ENCODE data around the gene WDR54.

The WDR54 gene

GRCh38 chr2:74421221-74421870, at the start of gene WDR54, which contains the start of gene C2orf81:
Gene WDR54, plus strand, starts transcription at chr2:74421730. Its CDS starts 424 bp downstream, at chr2:74422154.
Gene C2orf81, minus strand, starts transcription at chr2:74421619. Its CDS starts 59 bp downstream, at chr2:74421560.
- DNase-seq, result peak; percentile 62

GRCh38 chr2:74372674-74373073, 48.9 kb upstream of the WDR54 start:
- DNase-seq, result no peak

GRCh38 chr2:74373221-74373676, 48.3 kb upstream of the WDR54 start:
- no peak for DNase-seq

GRCh38 chr2:74373985-74374384, 47.5 kb upstream of the WDR54 start:
- DNase-seq, result no peak

GRCh38 chr2:74374509-74375205, 46.9 kb upstream of the WDR54 start:
- no peak for DNase-seq

GRCh38 chr2:74375838-74376237, 45.7 kb upstream of the WDR54 start:
- no peak for DNase-seq

- no peak for DNase-seq
Observed at GRCh38 chr2:74378007-74378406, 43.5 kb upstream of the WDR54 start.

- DNase-seq, result no peak
Observed at GRCh38 chr2:74379851-74380789, 41.4 kb upstream of the WDR54 start, which contains the start of gene DCTN1. Gene DCTN1, minus strand, starts transcription at chr2:74380311. Its CDS starts 274 bp downstream, at chr2:74380037.

GRCh38 chr2:74381751-74382150, 39.8 kb upstream of the WDR54 start:
- DNase-seq, result peak; percentile 19

- no peak for DNase-seq
Observed at GRCh38 chr2:74383254-74383653, 38.3 kb upstream of the WDR54 start.

GRCh38 chr2:74384051-74384450, 37.5 kb upstream of the WDR54 start:
- DNase-seq, result no peak

- DNase-seq, result no peak
Observed at GRCh38 chr2:74385396-74385795, 36.1 kb upstream of the WDR54 start.

GRCh38 chr2:74387346-74387745, 34.2 kb upstream of the WDR54 start:
- no peak for DNase-seq

GRCh38 chr2:74390606-74391005, 30.9 kb upstream of the WDR54 start:
- no peak for DNase-seq

GRCh38 chr2:74391209-74391579, 30.3 kb upstream of the WDR54 start:
- no peak for DNase-seq

GRCh38 chr2:74391580-74392448, 29.7 kb upstream of the WDR54 start:
- peak; percentile 77 for DNase-seq

GRCh38 chr2:74392449-74392743, 29.1 kb upstream of the WDR54 start:
- DNase-seq, result no peak

- DNase-seq, result no peak
Observed at GRCh38 chr2:74393525-74393924, 28.0 kb upstream of the WDR54 start.

GRCh38 chr2:74396149-74396548, 25.4 kb upstream of the WDR54 start:
- DNase-seq, result no peak

GRCh38 chr2:74399785-74400184, 21.7 kb upstream of the WDR54 start:
- no peak for DNase-seq

- DNase-seq, result no peak
Observed at GRCh38 chr2:74401891-74402290, 19.6 kb upstream of the WDR54 start.

GRCh38 chr2:74406035-74406434, 15.5 kb upstream of the WDR54 start:
- DNase-seq, result no peak
